MM.1S (cell line): ENCODE data around the gene TMSB4X.

Experiments
- EZH2 ChIP-seq: fragments of 300-600 bp; sonication (generic); optimal IDR thresholded peaks from 2 replicates; pipeline ENCODE3; 2017; ENCODE audit warnings: low read depth, mild to moderate bottlenecking, antibody characterized with exemption, low read length, mixed read lengths
- TF ChIP-seq, protein P1 (sequence below): fragments of 300-600 bp; sonication (generic); IDR thresholded peaks from 2 replicates; pipeline ENCODE4 v1.5.1; 2016; ENCODE audit warnings: antibody characterized with exemption, low read length, mixed read lengths

- TF ChIP-seq, protein P1, sequence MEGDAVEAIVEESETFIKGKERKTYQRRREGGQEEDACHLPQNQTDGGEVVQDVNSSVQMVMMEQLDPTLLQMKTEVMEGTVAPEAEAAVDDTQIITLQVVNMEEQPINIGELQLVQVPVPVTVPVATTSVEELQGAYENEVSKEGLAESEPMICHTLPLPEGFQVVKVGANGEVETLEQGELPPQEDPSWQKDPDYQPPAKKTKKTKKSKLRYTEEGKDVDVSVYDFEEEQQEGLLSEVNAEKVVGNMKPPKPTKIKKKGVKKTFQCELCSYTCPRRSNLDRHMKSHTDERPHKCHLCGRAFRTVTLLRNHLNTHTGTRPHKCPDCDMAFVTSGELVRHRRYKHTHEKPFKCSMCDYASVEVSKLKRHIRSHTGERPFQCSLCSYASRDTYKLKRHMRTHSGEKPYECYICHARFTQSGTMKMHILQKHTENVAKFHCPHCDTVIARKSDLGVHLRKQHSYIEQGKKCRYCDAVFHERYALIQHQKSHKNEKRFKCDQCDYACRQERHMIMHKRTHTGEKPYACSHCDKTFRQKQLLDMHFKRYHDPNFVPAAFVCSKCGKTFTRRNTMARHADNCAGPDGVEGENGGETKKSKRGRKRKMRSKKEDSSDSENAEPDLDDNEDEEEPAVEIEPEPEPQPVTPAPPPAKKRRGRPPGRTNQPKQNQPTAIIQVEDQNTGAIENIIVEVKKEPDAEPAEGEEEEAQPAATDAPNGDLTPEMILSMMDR = no peak
- TF ChIP-seq EZH2 = no peak
These were observed 12.0 kb downstream of the TMSB4X start for GRCh38 chrX:12986886-12987285.
